Measurements from ENCODE around the gene PLCL2.

GRCh38 chr3:16928386-16929132, 43.8 kb downstream of the PLCL2 start:
- TF ChIP-seq SREBF2 (IDR thresholded peaks at IDR 0.05) (no peak), CTCF (IDR thresholded peaks at IDR 0.05) (no peak), SMC3 (IDR thresholded peaks at IDR 0.05) (no peak), CBX2 (IDR thresholded peaks at IDR 0.05; ENCODE audit: borderline replicate concordance, low read depth) (no peak), ELK1 (IDR thresholded peaks at IDR 0.05; ENCODE audit: low read depth, low read length) (no peak), BHLHE40 (IDR thresholded peaks at IDR 0.05; ENCODE audit: low read depth, low read length) (no peak), CEBPB (IDR thresholded peaks at IDR 0.05) (no peak), FOSB (CRISPR knock-in tag; IDR thresholded peaks at IDR 0.05) (no peak), REST (IDR thresholded peaks at IDR 0.05) (no peak), MAX (IDR thresholded peaks at IDR 0.05) (no peak), TP53 (CRISPR knock-in tag; IDR thresholded peaks at IDR 0.05) (no peak), NFE2L2 (conservative IDR thresholded peaks at IDR 0.05; ENCODE audit: low read length) (no peak), RCOR1 (IDR thresholded peaks at IDR 0.05; ENCODE audit: low read depth, low read length) (no peak), HDAC2 (IDR thresholded peaks at IDR 0.05) (no peak)
